Measurements from ENCODE around the gene NIPBL.
A peak's percentile ranks its signal among the peaks of the same experiment; 100 is the strongest.
"Not testable (repeated sequence)": the region's sequence is repeated elsewhere in the genome, so short reads cannot be mapped to it uniquely, and the experiment has no call there.

The NIPBL gene

DNA sequence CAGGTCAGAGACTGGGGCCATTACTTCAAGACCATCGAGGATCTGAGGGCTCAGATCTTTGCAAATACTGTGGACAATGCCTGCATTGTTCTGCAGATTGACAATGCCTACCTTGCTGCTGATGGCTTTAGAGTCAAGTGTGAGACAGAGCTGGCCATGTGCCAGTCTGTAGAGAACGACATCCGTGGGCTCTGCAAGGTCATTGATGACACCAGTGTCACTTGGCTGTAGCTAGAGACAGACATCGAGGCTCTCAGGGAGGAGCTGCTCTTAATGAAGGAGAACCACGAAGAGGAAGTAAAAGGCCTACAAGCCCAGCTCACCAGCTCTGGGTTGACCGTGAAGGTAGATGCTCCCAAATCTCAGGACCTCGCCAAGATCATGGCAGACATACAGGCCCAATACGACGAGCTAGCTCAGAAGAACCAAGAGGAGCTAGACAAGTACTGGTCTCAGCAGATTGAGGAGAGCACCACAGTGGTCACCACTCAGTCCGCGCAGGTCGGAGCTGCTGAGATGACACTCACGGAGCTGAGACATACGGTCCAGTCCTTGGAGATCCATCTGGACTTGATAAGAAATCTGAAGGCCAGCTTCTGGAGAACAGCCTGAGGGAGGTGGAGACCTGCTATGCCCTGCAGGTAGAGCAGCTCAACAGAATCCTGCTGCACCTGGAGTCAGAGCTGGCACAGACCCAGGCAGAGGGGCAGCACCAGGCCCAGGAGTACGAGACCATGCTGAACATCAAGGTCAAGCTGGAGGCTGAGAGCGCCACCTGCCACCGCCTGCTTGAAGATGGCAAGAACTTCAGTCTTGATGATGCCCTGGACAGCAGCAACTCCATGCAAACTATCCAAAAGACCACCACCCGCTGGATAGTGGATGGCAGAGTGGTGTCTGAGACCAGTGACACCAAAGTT, 9.3 kb downstream of the NIPBL start:
- no peaks in the 10 kb centered on the region for H3K9me3 Mint-ChIP-seq
- no peak overlapping the region for H3K4me3 Mint-ChIP-seq
- H3K27me3 Mint-ChIP-seq, result no peaks in the 10 kb centered on the region
- peaks cover 81% of the 10 kb centered on the region for H3K4me1 Mint-ChIP-seq (ENCODE audit: low read depth)
- peaks cover 18% of the 10 kb centered on the region for H3K36me3 Mint-ChIP-seq (ENCODE audit: low read depth)
- no peak overlapping the region for H3K27ac Mint-ChIP-seq
- no peak for DNase-seq

DNA sequence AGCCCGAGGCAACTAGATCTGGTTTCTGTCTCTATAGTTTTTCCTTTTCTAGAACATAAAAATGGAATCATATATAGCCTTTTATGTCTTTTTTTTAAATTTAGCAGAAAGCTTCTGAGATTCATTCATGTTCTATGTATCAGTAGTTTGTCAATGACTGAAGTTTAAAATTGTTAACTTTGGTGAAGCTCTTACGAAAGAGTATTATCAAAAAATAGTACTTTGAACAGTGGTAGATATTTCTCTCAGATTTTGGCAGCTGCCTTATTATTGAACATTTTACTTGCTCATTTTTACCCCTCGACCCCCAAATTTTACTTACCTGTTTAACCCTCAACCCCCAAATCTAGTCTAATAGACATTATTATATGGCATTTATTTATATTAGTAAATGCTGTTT, 10.2 kb downstream of the NIPBL start:
- H3K27me3 Mint-ChIP-seq, result no peaks in the 10 kb centered on the region
- H3K4me3 Mint-ChIP-seq, result no peak overlapping the region
- H3K27ac Mint-ChIP-seq, result no peak overlapping the region
- H3K4me1 Mint-ChIP-seq (ENCODE audit: low read depth), result peaks cover 80% of the 10 kb centered on the region
- DNase-seq, result no peak
- peaks cover 27% of the 10 kb centered on the region for H3K36me3 Mint-ChIP-seq (ENCODE audit: low read depth)
- peaks cover 4% of the 10 kb centered on the region for H3K9me3 Mint-ChIP-seq

DNA sequence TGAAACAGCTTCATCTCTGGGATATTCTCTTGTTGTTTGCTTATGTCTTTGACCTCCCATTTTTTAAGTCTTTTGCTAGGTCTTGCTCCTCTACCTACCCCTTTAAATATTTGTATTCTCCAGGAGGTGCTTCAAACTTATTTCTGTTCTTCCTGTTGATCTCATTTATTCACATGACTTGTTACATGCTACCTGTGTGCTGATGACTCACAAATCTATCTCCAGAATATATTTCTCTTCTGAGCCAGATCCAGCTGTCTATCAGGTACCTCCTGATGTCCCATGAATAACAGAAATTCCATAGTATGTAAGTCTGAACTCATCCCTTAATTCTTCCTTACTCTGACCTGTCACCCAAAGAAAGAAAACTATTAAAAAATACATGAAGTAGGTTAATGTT, 11.0 kb downstream of the NIPBL start:
- no peak overlapping the region for H3K4me3 Mint-ChIP-seq
- no peak for DNase-seq
- peak overlapping the region; percentile 91 for H3K27ac Mint-ChIP-seq
- H3K9me3 Mint-ChIP-seq, result peaks cover 4% of the 10 kb centered on the region
- peaks cover 76% of the 10 kb centered on the region for H3K4me1 Mint-ChIP-seq (ENCODE audit: low read depth)
- H3K36me3 Mint-ChIP-seq (ENCODE audit: low read depth), result peaks cover 34% of the 10 kb centered on the region
- no peaks in the 10 kb centered on the region for H3K27me3 Mint-ChIP-seq

DNA sequence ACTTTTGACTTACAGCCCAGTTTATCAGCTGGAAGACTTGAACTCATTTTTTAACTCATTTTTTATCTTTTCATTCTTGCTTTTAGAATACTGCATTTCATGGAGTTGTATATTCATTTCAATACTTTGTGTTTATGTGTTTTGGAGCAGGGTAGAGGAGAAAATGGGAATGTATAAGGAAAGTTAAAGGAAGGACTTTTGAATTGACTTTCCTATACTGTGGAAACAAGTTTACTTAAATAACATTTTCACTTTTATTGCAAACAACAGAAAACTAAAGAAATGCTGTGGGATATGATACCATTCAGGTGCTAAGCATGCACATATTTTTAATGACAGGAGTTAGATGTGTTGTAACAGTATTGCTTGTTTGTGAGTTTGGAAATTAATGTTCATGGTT, 11.7 kb downstream of the NIPBL start:
- Mint-ChIP-seq H3K36me3 (ENCODE audit: low read depth) (peaks cover 35% of the 10 kb centered on the region), H3K27ac (peak overlapping the region; percentile 91), H3K9me3 (peaks cover 4% of the 10 kb centered on the region), H3K4me3 (no peak overlapping the region), H3K27me3 (no peaks in the 10 kb centered on the region), H3K4me1 (ENCODE audit: low read depth) (peaks cover 78% of the 10 kb centered on the region)
- DNase-seq, result no peak

DNA sequence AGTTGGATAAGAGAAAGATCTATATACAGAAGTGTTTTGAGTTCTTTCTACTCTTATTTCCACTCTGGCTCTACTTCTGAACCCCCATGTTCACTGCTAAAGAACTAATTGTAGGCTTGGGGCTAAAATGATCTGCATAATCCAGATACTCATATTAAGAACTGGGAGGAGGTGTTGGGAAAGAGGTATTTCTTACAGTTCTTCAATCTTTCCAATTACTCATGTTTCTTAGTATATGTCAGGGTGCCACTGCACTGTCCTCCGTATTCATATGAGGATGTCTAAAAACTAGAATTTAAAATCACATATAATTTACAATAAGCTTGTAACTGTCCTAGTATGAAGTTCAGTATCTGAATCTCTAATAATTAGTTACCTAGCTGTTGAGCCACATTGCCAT, 12.7 kb downstream of the NIPBL start:
- no peaks in the 10 kb centered on the region for H3K27me3 Mint-ChIP-seq
- peak overlapping the region; percentile 91 for H3K27ac Mint-ChIP-seq
- peaks cover 4% of the 10 kb centered on the region for H3K9me3 Mint-ChIP-seq
- peaks cover 79% of the 10 kb centered on the region for H3K4me1 Mint-ChIP-seq (ENCODE audit: low read depth)
- peaks cover 35% of the 10 kb centered on the region for H3K36me3 Mint-ChIP-seq (ENCODE audit: low read depth)
- DNase-seq, result no peak
- H3K4me3 Mint-ChIP-seq, result peak overlapping the region; percentile 28

DNA sequence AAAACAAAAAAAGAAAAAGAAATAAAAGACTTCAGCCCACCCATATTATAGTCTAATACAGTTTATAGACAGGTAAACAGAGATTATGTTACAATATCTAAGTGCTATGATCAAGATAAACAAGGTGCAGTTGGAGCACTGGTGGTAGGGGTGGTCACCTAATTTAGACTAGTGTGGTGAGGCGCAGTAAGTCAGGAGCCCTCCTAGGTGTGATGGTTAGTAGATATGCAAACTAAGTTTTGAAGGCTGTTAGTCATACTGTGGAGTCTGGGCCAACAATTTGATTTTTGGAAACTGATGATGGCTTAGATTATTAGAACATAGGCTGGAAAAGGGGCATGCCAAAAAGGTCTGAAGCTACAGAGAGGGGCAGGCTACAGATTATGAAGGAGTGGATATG, 14.7 kb downstream of the NIPBL start:
- no peak overlapping the region for H3K27ac Mint-ChIP-seq
- no peak for DNase-seq
- no peak overlapping the region for H3K4me3 Mint-ChIP-seq
- peaks cover 4% of the 10 kb centered on the region for H3K9me3 Mint-ChIP-seq
- no peaks in the 10 kb centered on the region for H3K27me3 Mint-ChIP-seq
- H3K4me1 Mint-ChIP-seq (ENCODE audit: low read depth), result peaks cover 83% of the 10 kb centered on the region
- peaks cover 28% of the 10 kb centered on the region for H3K36me3 Mint-ChIP-seq (ENCODE audit: low read depth)

DNA sequence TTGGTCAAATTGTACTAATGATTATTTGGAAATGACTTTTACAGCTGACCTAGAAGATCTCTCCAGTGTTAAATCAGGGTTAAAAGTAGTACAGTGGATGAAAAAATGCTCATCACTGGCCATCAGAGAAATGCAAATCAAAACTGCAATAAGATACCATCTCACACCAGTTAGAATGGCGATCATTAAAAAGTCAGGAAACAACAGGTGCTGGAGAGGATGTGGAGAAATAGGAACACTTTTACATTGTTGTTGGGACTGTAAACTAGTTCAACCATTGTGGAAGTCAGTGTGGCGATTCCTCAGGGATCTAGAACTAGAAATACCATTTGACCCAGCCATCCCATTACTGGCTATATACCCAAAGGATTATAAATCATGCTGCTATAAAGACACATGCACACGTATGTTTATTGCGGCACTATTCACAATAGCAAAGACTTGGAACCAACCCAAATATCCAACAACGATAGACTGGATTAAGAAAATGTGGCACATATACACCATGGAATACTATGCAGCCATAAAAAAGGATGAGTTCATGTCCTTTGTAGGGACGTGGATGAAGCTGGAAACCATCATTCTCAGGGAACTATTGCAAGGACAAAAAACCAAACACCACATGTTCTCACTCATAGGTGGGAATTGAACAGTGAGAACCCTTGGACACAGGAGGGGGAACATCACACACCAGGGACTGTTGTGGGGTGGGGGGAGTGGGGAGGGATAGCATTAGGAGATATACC, 15.7 kb downstream of the NIPBL start:
- H3K36me3 Mint-ChIP-seq (ENCODE audit: low read depth), result peaks cover 25% of the 10 kb centered on the region
- not testable (repeated sequence) for H3K4me3 Mint-ChIP-seq, H3K27me3 Mint-ChIP-seq, H3K9me3 Mint-ChIP-seq, DNase-seq, H3K27ac Mint-ChIP-seq
- peaks cover 80% of the 10 kb centered on the region for H3K4me1 Mint-ChIP-seq (ENCODE audit: low read depth)

DNA sequence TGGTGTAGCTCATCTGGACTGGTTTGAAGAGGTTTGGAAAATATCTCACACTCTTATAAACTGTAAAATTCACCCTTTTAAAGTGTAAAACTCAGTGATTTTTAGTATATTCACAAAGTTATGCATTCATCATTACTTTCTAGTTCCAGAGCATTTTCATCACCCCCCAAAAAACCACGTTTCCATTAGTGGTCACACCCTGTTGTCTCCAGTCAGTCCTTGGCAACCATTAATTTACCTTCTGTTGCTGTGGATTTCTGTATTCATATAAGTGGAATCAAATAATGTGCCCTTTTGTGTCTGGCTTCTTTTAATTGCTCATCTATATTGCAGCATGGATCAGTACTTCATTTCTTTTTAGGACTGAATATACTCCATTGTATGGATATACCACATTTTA, 18.4 kb downstream of the NIPBL start:
- Mint-ChIP-seq H3K4me1 (ENCODE audit: low read depth) (peaks cover 77% of the 10 kb centered on the region), H3K27ac (peak overlapping the region; percentile 41), H3K36me3 (ENCODE audit: low read depth) (peaks cover 25% of the 10 kb centered on the region), H3K9me3 (peaks cover 4% of the 10 kb centered on the region), H3K27me3 (no peaks in the 10 kb centered on the region), H3K4me3 (no peak overlapping the region)
- no peak for DNase-seq

DNA sequence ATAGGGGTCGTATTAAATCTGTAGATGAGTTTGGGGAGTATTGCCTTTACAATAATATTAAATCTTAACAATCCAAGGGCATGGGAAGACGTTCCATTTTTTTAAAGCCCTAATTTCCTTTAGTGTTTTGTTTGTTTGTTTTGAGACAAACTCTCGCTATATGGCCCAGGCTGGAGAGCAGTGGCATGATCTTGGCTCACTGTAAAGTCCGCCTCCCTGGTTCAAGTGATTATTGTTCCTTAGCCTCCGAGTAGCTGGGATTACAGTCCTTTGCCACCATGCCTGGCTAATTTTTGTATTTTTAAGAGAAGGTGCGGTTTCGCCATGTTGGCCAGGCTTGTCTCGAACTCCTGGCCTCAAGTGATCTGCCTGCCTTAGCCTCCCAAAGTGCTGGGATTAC, 19.9 kb downstream of the NIPBL start:
- Mint-ChIP-seq H3K36me3 (ENCODE audit: low read depth) (peaks cover 19% of the 10 kb centered on the region), H3K4me1 (ENCODE audit: low read depth) (peaks cover 73% of the 10 kb centered on the region), H3K27ac (peak overlapping the region; percentile 31), H3K4me3 (no peak overlapping the region), H3K9me3 (peaks cover 10% of the 10 kb centered on the region), H3K27me3 (no peaks in the 10 kb centered on the region)
- DNase-seq, result no peak

DNA sequence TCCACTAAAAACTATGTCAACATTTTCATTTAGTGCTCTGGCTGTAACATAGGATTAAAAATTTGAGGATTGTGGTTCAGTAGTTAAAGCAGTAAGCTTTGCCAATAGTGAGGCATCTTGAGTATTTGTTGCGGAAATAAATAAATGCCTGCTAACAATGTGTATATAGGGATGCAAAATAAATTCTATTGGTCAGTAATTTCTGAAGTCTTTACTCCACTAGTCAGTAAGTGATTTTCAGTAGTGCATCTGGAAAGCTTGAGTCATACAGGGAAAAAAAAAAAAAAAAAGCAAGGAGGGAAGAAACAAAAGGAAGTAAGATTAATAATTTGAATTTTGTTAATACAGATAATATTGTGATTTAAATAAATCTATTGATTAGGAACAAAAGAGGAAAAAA, 21.0 kb downstream of the NIPBL start:
- Mint-ChIP-seq H3K4me1 (ENCODE audit: low read depth) (peaks cover 76% of the 10 kb centered on the region), H3K4me3 (no peak overlapping the region), H3K36me3 (ENCODE audit: low read depth) (peaks cover 14% of the 10 kb centered on the region), H3K9me3 (peaks cover 11% of the 10 kb centered on the region), H3K27ac (no peak overlapping the region), H3K27me3 (no peaks in the 10 kb centered on the region)
- no peak for DNase-seq

DNA sequence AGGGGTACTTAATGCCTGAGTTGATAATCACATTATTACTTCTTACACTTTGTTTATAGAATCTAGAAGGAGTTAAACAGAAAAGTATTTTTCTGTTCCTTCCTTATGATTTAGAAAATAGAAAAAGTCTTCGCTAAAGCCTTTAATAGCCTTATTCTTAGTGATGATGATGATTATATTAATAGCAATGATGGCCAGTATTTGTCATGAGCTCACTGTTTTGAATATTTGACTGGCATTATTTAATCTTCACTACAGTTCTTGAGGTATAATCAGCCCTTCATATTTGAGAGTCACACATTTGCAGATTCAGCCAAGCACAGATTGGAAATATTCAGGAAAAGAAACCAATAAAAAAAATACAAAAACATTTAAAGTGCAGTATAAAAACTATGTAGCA, 23.3 kb downstream of the NIPBL start:
- no peak overlapping the region for H3K27ac Mint-ChIP-seq
- no peak overlapping the region for H3K4me3 Mint-ChIP-seq
- no peaks in the 10 kb centered on the region for H3K27me3 Mint-ChIP-seq
- peaks cover 13% of the 10 kb centered on the region for H3K36me3 Mint-ChIP-seq (ENCODE audit: low read depth)
- H3K4me1 Mint-ChIP-seq (ENCODE audit: low read depth), result peaks cover 77% of the 10 kb centered on the region
- DNase-seq, result no peak
- peaks cover 13% of the 10 kb centered on the region for H3K9me3 Mint-ChIP-seq

DNA sequence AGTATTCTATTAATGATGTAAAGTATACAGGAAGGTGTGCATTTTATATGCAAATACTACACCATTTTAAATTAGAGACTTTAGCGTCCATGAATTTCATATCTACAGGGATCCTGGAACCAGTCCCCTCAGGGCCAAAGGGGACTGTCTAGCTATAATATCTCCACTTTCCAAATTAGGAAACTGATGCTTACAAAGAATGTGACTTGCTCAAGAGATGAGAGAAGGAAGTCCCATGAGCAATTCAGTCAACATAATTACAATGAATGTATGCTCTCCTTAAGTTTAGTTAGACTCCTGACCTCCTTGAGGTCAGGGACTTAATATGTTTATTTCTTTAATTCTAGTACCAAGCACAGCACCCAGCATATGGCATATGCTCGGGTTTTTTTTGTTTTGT, 23.7 kb downstream of the NIPBL start:
- peaks cover 77% of the 10 kb centered on the region for H3K4me1 Mint-ChIP-seq (ENCODE audit: low read depth)
- DNase-seq, result no peak

DNA sequence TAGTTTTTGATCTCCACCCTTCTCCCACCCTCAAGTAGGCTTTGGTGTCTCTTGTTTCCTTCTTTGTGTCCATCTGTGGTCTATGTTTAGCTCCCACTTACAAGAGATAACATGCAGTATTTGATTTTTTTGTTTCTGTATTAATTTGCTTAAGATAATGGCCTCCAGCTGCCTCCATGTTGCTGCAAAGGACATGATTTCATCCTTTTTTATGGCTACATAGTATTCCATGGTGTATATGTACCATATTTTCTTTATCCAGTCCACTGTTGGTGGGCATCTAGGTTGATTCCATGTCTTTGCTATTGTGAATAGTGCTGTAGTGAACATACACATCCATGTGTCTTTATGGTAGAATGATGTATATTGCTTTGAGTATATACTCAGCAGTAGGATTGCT, 24.5 kb downstream of the NIPBL start:
- not testable (repeated sequence) for H3K36me3 Mint-ChIP-seq (ENCODE audit: low read depth); DNase-seq; H3K27ac Mint-ChIP-seq; H3K27me3 Mint-ChIP-seq; H3K4me3 Mint-ChIP-seq
- peaks cover 72% of the 10 kb centered on the region for H3K4me1 Mint-ChIP-seq (ENCODE audit: low read depth)
- peaks cover 14% of the 10 kb centered on the region for H3K9me3 Mint-ChIP-seq

More for the DNA sequence above, 23.7 kb downstream of the NIPBL start:
- Mint-ChIP-seq H3K27ac (no peak overlapping the region), H3K9me3 (peaks cover 14% of the 10 kb centered on the region), H3K27me3 (no peaks in the 10 kb centered on the region), H3K36me3 (ENCODE audit: low read depth) (peaks cover 10% of the 10 kb centered on the region), H3K4me3 (no peak overlapping the region)

DNA sequence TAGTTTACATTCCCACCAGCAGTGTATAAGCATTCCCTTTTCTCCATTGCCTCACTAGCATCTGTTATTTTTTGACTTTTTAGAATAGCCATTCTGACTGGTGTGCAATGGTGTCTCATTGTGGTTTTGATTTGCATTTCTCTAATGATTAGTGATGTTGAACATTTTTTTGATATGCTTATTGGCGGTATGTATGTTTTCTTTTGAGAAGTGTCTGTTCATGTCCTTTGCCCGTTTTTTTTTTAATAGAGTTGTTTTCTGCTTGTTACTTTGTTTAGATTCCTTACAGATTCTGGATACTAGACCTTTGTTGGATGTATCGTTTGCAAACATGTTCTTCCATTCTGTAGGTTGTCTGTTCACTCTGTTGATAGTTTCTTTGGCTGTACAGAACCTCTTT, 25.3 kb downstream of the NIPBL start:
- H3K4me1 Mint-ChIP-seq (ENCODE audit: low read depth), result peaks cover 72% of the 10 kb centered on the region
- no peak overlapping the region for H3K27ac Mint-ChIP-seq
- peaks cover 9% of the 10 kb centered on the region for H3K36me3 Mint-ChIP-seq (ENCODE audit: low read depth)
- H3K27me3 Mint-ChIP-seq, result no peaks in the 10 kb centered on the region
- no peak overlapping the region for H3K4me3 Mint-ChIP-seq
- no peak for DNase-seq
- H3K9me3 Mint-ChIP-seq, result peaks cover 14% of the 10 kb centered on the region

DNA sequence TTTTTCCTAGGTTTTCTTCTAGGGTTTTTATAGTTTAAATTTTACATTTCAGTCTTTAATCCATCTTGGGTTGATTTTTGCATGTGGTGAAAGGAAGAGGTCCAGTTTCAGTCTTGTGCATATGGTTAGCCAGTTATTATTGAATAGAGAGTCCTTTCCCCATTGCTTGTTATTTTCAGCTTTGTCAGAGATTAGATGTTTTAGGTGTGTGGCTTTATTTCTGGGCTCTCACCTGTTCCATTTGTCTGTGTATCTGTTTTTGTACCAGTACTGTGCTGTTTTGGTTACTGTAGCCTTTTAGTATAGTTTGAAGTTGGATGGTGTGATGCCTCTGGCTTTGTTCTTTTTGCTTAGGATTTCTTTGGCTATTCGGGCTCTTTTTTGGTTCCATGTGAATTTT, 25.8 kb downstream of the NIPBL start:
- Mint-ChIP-seq H3K36me3 (ENCODE audit: low read depth) (peaks cover 9% of the 10 kb centered on the region), H3K4me3 (no peak overlapping the region), H3K27ac (no peak overlapping the region), H3K27me3 (no peaks in the 10 kb centered on the region), H3K4me1 (ENCODE audit: low read depth) (peaks cover 73% of the 10 kb centered on the region), H3K9me3 (peaks cover 14% of the 10 kb centered on the region)
- DNase-seq, result no peak
